Measurements from ENCODE around the gene USHBP1.

DNA sequence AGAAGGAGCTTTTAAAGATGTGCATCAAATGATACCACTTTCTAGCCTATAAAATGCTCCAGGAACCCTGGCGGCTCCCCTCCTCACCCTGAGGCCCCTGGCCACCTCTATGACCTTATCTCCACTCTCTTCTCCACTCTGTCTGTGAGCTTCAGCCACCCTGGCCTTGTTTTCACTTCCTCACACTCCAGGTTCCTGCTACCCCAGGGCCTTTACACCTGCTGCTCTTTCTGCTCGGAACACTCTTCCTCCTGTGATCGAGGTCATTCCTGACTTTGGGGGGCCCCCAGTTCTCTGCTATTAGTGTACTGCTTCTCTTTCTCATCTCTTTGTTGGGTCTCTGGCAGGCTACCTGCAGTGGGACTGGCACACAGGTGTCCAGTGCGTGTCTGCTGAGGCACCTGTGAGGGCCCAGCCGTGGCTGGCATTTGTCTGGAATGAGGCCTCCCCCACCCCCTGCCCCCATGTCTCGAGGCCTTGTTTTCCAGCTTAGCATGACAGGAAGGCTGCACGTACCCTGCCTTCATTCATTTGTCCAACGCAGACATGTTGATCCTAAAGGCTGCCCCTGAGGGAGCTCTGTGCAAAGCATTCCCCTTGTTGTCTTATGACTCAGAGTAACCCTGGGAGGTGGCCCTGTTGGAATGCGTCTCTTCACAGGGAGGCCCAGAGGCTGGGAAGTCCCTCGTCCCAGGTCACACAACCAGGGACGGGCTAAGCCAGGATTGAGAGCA is 47.1 kb upstream of the USHBP1 start:
- no peak for TF ChIP-seq CTCF (IDR thresholded peaks at IDR 0.05; ENCODE audit: insufficient read depth, low read length, poor library complexity, severe bottlenecking)
- no peak for TF ChIP-seq EZH2phosphoT487 (conservative IDR thresholded peaks at IDR 0.05; ENCODE audit: low read length)
